Heart left ventricle (tissue), 16 donors: ENCODE measurements around the gene TUBB3. TPM values are rescaled to one million over a fixed set of nuclear protein-coding genes. Genes with fewer than 3 reads are reported as not detected.
A peak's percentile ranks its signal among the peaks of the same experiment; 100 is the strongest.

Experiments
- ATAC-seq, 4 donors: fragments of 200-7000 bp; cut with Tn5 transposase; one replicate each; pipeline ENCODE4 v1.9.1; 2020 to 2022; ENCODE audit warnings: moderate library complexity in 4 of 4, mild to moderate bottlenecking in 3 of 4, moderate number of reproducible peaks in 1 of 4
- DNase-seq, 5 donors: peaks; one replicate each; pipeline ENCODE4 v3.0.0-alpha.2; 2020
- H3K27ac ChIP-seq, 12 donors: fragments of 200-600 bp; sonication (generic) in 4 of 12; one replicate each; pipeline versions ENCODE4 v1.5.0 to v1.8.0; 2016 to 2022; ENCODE audit warnings: mild to moderate bottlenecking in 2 of 12
- H3K27me3 ChIP-seq, 9 donors: fragments of 200-600 bp; sonication (generic) in 2 of 9; one replicate each; pipeline versions ENCODE4 v1.5.1 to v1.8.0; 2016 to 2022; ENCODE audit warnings: mild to moderate bottlenecking in 3 of 9
- H3K36me3 ChIP-seq, 9 donors: fragments of 200-600 bp; sonication (generic) in 2 of 9; one replicate each; pipeline versions ENCODE4 v1.5.0 to v1.8.0; 2018 to 2022; ENCODE audit warnings: mild to moderate bottlenecking in 2 of 9
- H3K4me1 ChIP-seq, 12 donors: fragments of 200-600 bp; sonication (generic) in 4 of 12; one replicate each; pipeline versions ENCODE4 v1.5.0 to v1.8.0; 2016 to 2022; ENCODE audit warnings: mild to moderate bottlenecking in 3 of 12
- H3K4me3 ChIP-seq, 12 donors: fragments of 200-600 bp; sonication (generic) in 4 of 12; one replicate each; pipeline versions ENCODE4 v1.5.0 to v1.8.0; 2017 to 2022; ENCODE audit warnings: mild to moderate bottlenecking in 9 of 12, moderate library complexity in 4 of 12
- H3K9me3 ChIP-seq, 12 donors: fragments of 200-600 bp; sonication (generic) in 4 of 12; one replicate each; pipeline versions ENCODE4 v1.5.0 to v1.8.0; 2016 to 2022; ENCODE audit warnings: mild to moderate bottlenecking in 1 of 12
- CTCF ChIP-seq, 12 donors: fragments of 200-600 bp; sonication (generic) in 4 of 12; IDR thresholded peaks; one replicate each; pipeline versions ENCODE4 v1.5.0 to v1.8.0; 2018 to 2022; ENCODE audit warnings: antibody characterized with exemption in 12 of 12, mild to moderate bottlenecking in 5 of 12
- POLR2A ChIP-seq, 2 donors: fragments of 450-650 bp; IDR thresholded peaks; one replicate each; pipeline ENCODE4 v1.6.1; 2017; ENCODE audit warnings: antibody characterized with exemption in 2 of 2, mild to moderate bottlenecking in 2 of 2, moderate library complexity in 2 of 2
- WGBS, 4 donors: extraction: QIAGEN DNeasy Blood & Tissue Kit in 2 of 4; methylation state at CpG; one replicate each; pipeline versions ENCODE4 v1.1.5 to v1.1.7; 2013 to 2018; 5-methylcytosine and 5-hydroxymethylcytosine counted together
- intact Hi-C, 10 donors: fragments of 100-400 bp; cut with DNase I; formaldehyde crosslinking; loops; one replicate each; pipeline versions ENCODE4 v1.11.1 to v1.14.2; 2022
- polyA plus RNA-seq, 2 donors: library from polyadenylated mRNA; stranded (reverse); fragments of 200-250 nt; gene quantifications; one replicate each; pipeline ENCODE4 v1.2.3, GENCODE V29; 2013
- total RNA-seq, 9 donors: library from RNA; depleted of rRNA in 2 of 9; stranded (reverse); fragments of >200 nt in 2 of 9; fragmentation: NEBNext Ultra II Directional in 3 of 9; extraction: Animal tissue kit (Norgen Biotek cat#: 25700) in 3 of 9; gene quantifications; one replicate each; pipeline versions ENCODE4 v1.1.0 to v1.2.4, GENCODE V29; 2016 to 2023
- donor health status: ischemic (EF 13 %, LVEDD 7.1; RV severe dilation, severe dysfunction).
- donor health status: healthy with polysubstance abuse.
- donor health status: DM: no; HTN: yes; CAD: no.
- donor health status: DM: no; HTN: no; CAD: no.
- donor health status: ischemic (EF 25% LVEDD 6.9; RV normal size, moderate dysfunction).
- donor health status: ischemic (EF 25% LVEDD 5.7; RV mildly dilated, moderate dysfunction).
- donor health status: healthy.
- donor health status: DM: yes; HTN: yes; CAD: no.
- donor health status: ischemic (EF 35%, LVEDD 5.7; RV mildly dilated, moderate dysfunction).
- donor health status: nonischemic (EF 11% LVEDD 7.7; RV severe dilation, severe dysfunction).
- donor health status: DM: yes; HTN: yes; CAD: no.
- donor health status: PGD.
- donor health status: ischemic (EF 29% LVEDD 5.4; RV normal size, mild dysfunction).
- donor health status: nonischemic (EF 23%, LVEDD 6.1; RV moderate dilation, normal function).

TUBB3 gene
- total and polyA plus RNA-seq, 11 donors, result 0.19 to 18.1 (median 4.1) TPM

GRCh38 chr16:89887243-89887642, 35.9 kb upstream of the TUBB3 start:
- ATAC-seq (no peak), DNase-seq (no peak)
- H3K36me3 ChIP-seq, result peaks cover 0 to 97% (median 96%) of the 10 kb centered on the region in 9 donors
- TF ChIP-seq CTCF (IDR thresholded peaks at IDR 0.05) (no peak), POLR2A (IDR thresholded peaks at IDR 0.05) (no peak)
- intact Hi-C loops, result no loop called here
- H3K4me3 ChIP-seq, result no peak overlapping the region
- no peak overlapping the region for H3K27ac ChIP-seq
- peaks cover 0 to 7% (median 0%) of the 10 kb centered on the region in 12 donors for H3K4me1 ChIP-seq
- no peaks in the 10 kb centered on the region for H3K27me3 ChIP-seq
- WGBS, 4 donors, result 91 to 97% (median 96%) methylated on average over 14 of the region's 14 CpGs
- no peaks in the 10 kb centered on the region for H3K9me3 ChIP-seq

GRCh38 chr16:89890200-89890599, 32.9 kb upstream of the TUBB3 start:
- ATAC-seq, result no peak

GRCh38 chr16:89890886-89891657, 32.1 kb upstream of the TUBB3 start:
- Histone ChIP-seq H3K9me3 (no peaks in the 10 kb centered on the region), H3K4me3 (no peak overlapping the region), H3K27me3 (no peaks in the 10 kb centered on the region), H3K36me3 (peaks cover 0 to 100% (median 98%) of the 10 kb centered on the region in 9 donors), H3K4me1 (peaks cover 0 to 7% (median 0%) of the 10 kb centered on the region in 12 donors), H3K27ac (peak overlapping the region in 1 of 12 donors; percentile 14)
- WGBS, 4 donors, result 70 to 79% (median 76%) methylated on average over 13 to 16 of the region's 16 CpGs
- intact Hi-C loops, result no loop called here
- TF ChIP-seq POLR2A (IDR thresholded peaks at IDR 0.05) (no peak), CTCF (IDR thresholded peaks at IDR 0.05) (no peak)
- DNase-seq, result peak in 1 of 5 donors; percentile 34
- ATAC-seq, result peak in 3 of 4 donors; percentile 19 to 68 (median 47)

More at GRCh38 chr16:89890200-89890599, 32.9 kb upstream of the TUBB3 start:
- Histone ChIP-seq H3K4me1 (peaks cover 0 to 7% (median 0%) of the 10 kb centered on the region in 12 donors), H3K4me3 (no peak overlapping the region), H3K27me3 (no peaks in the 10 kb centered on the region), H3K9me3 (no peaks in the 10 kb centered on the region), H3K27ac (no peak overlapping the region), H3K36me3 (peaks cover 0 to 100% (median 98%) of the 10 kb centered on the region in 9 donors)
- no peak for DNase-seq
- 88 to 92% (median 91%) methylated on average over 9 of the region's 9 CpGs for WGBS, 4 donors
- no peak for TF ChIP-seq POLR2A (IDR thresholded peaks at IDR 0.05)
- TF ChIP-seq CTCF (IDR thresholded peaks at IDR 0.05), result no peak
- intact Hi-C loops, result no loop called here

- H3K36me3 ChIP-seq, result peaks cover 0 to 100% (median 98%) of the 10 kb centered on the region in 9 donors
- no peak for TF ChIP-seq CTCF (IDR thresholded peaks at IDR 0.05)
- no peak for DNase-seq
- peaks cover 0 to 7% (median 0%) of the 10 kb centered on the region in 12 donors for H3K4me1 ChIP-seq
- WGBS, 4 donors, result 89 to 92% (median 91%) methylated on average over 15 to 18 of the region's 18 CpGs
- no peaks in the 10 kb centered on the region for H3K27me3 ChIP-seq
- no peak for ATAC-seq
- intact Hi-C loops, result no loop called here
- no peak overlapping the region for H3K4me3 ChIP-seq
- no peaks in the 10 kb centered on the region for H3K9me3 ChIP-seq
- no peak overlapping the region for H3K27ac ChIP-seq
These were observed 31.0 kb upstream of the TUBB3 start for GRCh38 chr16:89892055-89892630.
